GM20000 (cell line): ENCODE measurements around the gene PIK3R6.

Source experiments
- DNase-seq: peaks from one replicate; pipeline ENCODE4 v3.0.0; 2012; ENCODE audit warnings: low spot score
- TF ChIP-seq, protein P1 (sequence below): IDR thresholded peaks from 2 replicates; pipeline ENCODE4 v1.5.1; 2012; ENCODE audit warnings: mild to moderate bottlenecking, control low read depth; ENCODE audit errors: extremely low read depth, missing control alignments

The PIK3R6 gene

GRCh38 chr17:8867361-8867981 is at the start of gene PIK3R6:
PIK3R6 (minus strand) TSS chr17:8867674; CDS start chr17:8849794, 17,880 bp downstream.
- TF ChIP-seq, protein P1, sequence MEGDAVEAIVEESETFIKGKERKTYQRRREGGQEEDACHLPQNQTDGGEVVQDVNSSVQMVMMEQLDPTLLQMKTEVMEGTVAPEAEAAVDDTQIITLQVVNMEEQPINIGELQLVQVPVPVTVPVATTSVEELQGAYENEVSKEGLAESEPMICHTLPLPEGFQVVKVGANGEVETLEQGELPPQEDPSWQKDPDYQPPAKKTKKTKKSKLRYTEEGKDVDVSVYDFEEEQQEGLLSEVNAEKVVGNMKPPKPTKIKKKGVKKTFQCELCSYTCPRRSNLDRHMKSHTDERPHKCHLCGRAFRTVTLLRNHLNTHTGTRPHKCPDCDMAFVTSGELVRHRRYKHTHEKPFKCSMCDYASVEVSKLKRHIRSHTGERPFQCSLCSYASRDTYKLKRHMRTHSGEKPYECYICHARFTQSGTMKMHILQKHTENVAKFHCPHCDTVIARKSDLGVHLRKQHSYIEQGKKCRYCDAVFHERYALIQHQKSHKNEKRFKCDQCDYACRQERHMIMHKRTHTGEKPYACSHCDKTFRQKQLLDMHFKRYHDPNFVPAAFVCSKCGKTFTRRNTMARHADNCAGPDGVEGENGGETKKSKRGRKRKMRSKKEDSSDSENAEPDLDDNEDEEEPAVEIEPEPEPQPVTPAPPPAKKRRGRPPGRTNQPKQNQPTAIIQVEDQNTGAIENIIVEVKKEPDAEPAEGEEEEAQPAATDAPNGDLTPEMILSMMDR = no peak
- peak; percentile 59 for DNase-seq

GRCh38 chr17:8916466-8916865 is 49.0 kb upstream of the PIK3R6 start:
- TF ChIP-seq, protein P1 = no peak
- DNase-seq = no peak

DNA sequence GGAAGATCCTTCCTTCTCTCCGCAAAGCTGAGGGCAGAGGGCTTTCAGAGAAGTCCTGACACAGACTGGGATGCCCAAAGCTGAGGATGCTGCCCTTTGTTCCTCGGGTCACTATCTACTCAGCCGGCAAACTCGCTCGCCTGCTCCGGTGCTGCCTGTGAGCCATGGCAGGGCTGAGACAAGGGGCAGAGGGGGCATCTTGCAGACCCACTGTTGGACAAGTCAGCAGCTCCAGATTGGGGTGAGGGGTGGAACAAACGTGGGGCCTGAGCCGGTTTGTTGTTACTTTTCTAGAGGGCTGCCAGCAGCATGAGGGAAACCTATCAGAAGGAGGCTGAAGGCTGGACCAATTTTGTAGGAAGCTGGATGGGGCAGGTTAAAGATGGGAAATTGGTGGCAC is 47.1 kb upstream of the PIK3R6 start:
- no peak for DNase-seq
- TF ChIP-seq, protein P1 = no peak

GRCh38 chr17:8913879-8914278 is 46.4 kb upstream of the PIK3R6 start:
- TF ChIP-seq, protein P1 = no peak
- DNase-seq = no peak

DNA sequence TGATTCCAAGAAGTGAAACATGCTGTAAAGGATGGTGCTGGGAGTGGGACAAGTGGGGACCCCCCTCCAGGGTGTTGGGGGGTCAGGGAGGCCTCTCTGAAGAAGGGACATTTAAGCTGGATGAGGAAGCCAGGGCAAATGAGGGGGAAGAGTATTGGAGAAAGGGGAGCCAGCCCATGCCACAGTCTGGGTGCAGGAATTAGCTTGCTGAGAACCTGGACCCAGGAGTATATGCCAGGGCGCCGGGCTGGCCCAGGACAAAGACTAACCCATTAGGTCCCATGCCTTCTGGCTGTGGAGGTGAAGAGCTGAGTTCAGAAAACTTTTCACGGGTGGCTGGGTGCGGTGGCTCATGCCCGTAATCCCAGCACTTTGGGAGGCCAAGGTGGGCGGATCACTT is 45.6 kb upstream of the PIK3R6 start:
- TF ChIP-seq, protein P1 = no peak
- DNase-seq = no peak

DNA sequence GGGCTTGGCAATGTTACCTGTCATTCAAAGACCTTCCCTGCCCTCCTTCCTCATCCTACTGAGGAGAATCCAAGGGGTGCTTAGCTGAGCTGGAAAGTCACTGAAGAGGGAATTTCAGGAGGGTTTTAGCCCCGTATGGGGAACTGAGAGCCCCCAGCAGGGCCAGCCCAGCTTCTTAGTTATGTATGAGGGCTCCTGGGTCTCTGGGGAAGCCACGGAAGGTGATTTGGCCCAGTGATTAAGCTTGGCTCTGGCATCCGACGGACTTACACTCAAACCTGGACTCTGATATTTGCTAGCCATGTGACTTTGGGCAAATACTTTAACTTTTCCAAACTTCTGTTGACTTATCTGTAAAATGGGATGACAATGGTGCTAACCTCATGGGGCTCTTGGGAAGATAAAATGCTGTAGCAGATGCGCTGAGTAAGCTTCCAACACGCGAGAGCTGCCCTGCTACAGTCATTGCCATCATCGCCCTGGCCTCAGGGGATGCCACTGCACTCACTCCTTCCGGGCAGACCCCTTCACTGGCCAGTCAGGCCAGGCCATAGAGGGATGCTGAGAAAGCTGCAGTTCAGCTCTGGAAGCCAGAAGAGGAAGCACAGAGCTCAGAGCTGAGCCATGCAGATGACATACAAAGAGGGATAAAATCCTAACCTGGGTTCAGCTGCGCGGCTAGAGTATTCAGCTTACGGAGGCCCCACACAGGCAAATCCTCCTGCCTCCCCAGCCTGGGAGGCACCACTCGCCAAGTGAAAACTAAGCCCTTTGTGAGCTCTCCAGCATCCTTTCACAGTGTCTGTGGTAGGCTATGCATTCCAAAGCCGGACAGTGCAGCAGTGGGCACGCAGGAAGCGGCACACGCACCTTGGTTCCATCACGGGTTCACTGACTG is 44.9 kb upstream of the PIK3R6 start:
- TF ChIP-seq, protein P1 = no peak
- no peak for DNase-seq

DNA sequence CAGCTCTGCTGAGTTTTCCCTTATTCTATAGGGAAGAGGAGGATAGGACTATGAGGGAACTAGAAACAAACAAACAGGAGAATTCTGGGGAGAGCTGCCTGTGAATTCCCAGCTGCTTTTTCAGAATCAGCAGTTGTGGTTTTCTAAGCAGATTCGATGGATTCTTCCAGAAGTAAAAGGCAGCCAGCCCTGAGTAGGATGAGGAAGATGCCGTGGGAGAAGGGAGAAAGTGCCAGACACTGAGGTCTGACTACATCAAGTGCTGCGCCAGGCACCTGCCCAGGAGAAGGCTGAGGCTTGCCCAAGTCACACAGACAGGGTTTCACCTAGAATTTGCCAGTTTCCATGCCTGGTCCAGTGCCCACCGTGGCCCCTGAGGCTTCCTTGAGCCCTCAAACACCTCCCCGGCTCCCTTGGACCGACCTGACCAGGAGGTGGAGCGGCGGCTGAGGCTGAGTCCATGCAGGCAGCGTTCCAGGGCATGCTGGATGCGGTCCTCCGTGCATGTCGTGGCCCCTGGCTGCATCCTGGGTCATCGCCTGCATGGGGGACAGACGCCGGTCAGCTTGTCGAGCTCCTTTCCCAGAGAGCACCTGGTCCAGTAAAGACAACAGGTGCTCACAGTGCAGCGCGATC is 43.6 kb upstream of the PIK3R6 start:
- no peak for DNase-seq
- TF ChIP-seq, protein P1 = no peak
